Esophagus squamous epithelium (tissue), 4 donors: ENCODE measurements around the gene LNP1.

Experiments
- CTCF ChIP-seq, 6 experiments: fragments of 450-650 bp in 4 of 6; fragments of 200-600 bp in 2 of 6; sonication (generic) in 2 of 6; IDR thresholded peaks; one replicate each; pipeline ENCODE4 v1.5.1; 2016 to 2019; ENCODE audit warnings: antibody characterized with exemption in 6 of 6, mild to moderate bottlenecking in 4 of 6, moderate library complexity in 4 of 6
- POLR2A ChIP-seq, 4 donors: fragments of 450-650 bp; IDR thresholded peaks; one replicate each; pipeline ENCODE4 v1.6.1; 2017; ENCODE audit warnings: antibody characterized with exemption in 4 of 4, mild to moderate bottlenecking in 4 of 4, moderate library complexity in 3 of 4

- TF ChIP-seq POLR2A (IDR thresholded peaks at IDR 0.05) = no peak
- TF ChIP-seq CTCF (IDR thresholded peaks at IDR 0.05) = no peak
These were observed 10.0 kb downstream of the LNP1 start for GRCh38 chr3:100411091-100411982.
